C4-2B (cell line): Measurements from ENCODE around the gene BFSP1.

ENCODE experiments used
- ZFX ChIP-seq: fragments of 450-650 bp; IDR thresholded peaks from 2 replicates; pipeline ENCODE4 v1.6.1; 2017
- TF ChIP-seq, protein P1 (sequence below): fragments of 450-650 bp; conservative IDR thresholded peaks from 2 replicates; pipeline ENCODE4 v1.5.1; 2017; ENCODE audit warnings: mild to moderate bottlenecking

DNA sequence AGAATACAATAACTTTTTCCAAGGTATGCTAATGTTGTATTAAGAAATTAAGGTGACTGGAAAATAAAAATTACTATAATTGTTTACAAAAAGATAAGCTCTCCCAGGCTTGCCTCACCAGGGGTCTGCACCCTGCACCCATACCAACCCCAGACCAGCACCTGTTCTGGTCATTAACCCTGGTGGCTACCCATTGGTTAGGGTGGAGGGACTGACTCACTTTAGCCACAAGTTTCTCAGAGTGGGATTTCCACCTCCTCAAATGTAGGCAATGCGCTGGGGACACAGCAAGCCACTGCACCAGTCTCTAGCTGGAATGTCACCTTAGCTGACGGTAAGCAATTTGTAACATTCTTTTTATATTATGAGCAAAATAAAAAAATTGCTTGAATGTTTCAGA is 83.1 kb downstream of the BFSP1 start:
- TF ChIP-seq, protein P1, sequence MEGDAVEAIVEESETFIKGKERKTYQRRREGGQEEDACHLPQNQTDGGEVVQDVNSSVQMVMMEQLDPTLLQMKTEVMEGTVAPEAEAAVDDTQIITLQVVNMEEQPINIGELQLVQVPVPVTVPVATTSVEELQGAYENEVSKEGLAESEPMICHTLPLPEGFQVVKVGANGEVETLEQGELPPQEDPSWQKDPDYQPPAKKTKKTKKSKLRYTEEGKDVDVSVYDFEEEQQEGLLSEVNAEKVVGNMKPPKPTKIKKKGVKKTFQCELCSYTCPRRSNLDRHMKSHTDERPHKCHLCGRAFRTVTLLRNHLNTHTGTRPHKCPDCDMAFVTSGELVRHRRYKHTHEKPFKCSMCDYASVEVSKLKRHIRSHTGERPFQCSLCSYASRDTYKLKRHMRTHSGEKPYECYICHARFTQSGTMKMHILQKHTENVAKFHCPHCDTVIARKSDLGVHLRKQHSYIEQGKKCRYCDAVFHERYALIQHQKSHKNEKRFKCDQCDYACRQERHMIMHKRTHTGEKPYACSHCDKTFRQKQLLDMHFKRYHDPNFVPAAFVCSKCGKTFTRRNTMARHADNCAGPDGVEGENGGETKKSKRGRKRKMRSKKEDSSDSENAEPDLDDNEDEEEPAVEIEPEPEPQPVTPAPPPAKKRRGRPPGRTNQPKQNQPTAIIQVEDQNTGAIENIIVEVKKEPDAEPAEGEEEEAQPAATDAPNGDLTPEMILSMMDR, result no peak
- no peak for TF ChIP-seq ZFX
